GM19328 (cell line): ENCODE results near the gene HLA-DMB.
"Not testable (repeated sequence)": the region's sequence is repeated elsewhere in the genome, so short reads cannot be mapped to it uniquely, and the experiment has no call there.

Experiments
- ATAC-seq: cut with Tn5 transposase; IDR thresholded peaks from one replicate; pipeline ENCODE4 v1.9.1; 2021; ENCODE audit warnings: mild to moderate bottlenecking, moderate library complexity; ENCODE audit not compliant: unreplicated experiment

HLA-DMB gene

GRCh38 chr6:32952817-32953739 lies 12.2 kb upstream of the HLA-DMB start, which contains the start of gene HLA-DMA:
Gene HLA-DMA (minus strand): TSS chr6:32953097. CDS start chr6:32953036, 61 bp downstream.
- ATAC-seq = peak; percentile 76

GRCh38 chr6:32950449-32950848 lies 9.6 kb upstream of the HLA-DMB start:
- ATAC-seq = no peak

GRCh38 chr6:32950010-32950409 lies 9.2 kb upstream of the HLA-DMB start:
- ATAC-seq = no peak

- ATAC-seq = no peak
These were observed 8.3 kb upstream of the HLA-DMB start for GRCh38 chr6:32949113-32949512.

- ATAC-seq = no peak
These were observed 7.0 kb upstream of the HLA-DMB start for GRCh38 chr6:32947552-32948465.

GRCh38 chr6:32946893-32947292 lies 6.1 kb upstream of the HLA-DMB start:
- ATAC-seq = no peak

- no peak for ATAC-seq
These were observed 5.1 kb upstream of the HLA-DMB start for GRCh38 chr6:32945953-32946352.

GRCh38 chr6:32945108-32945760 lies 4.4 kb upstream of the HLA-DMB start:
- no peak for ATAC-seq

GRCh38 chr6:32943864-32944649 lies 3.2 kb upstream of the HLA-DMB start:
- peak; percentile 42 for ATAC-seq

GRCh38 chr6:32942555-32943123 lies 1.8 kb upstream of the HLA-DMB start:
- not testable (repeated sequence) for ATAC-seq

- ATAC-seq = peak; percentile 30
These were observed 463 bp upstream of the HLA-DMB start for GRCh38 chr6:32941214-32941768.

GRCh38 chr6:32938494-32938893 lies 2.3 kb downstream of the HLA-DMB start:
- ATAC-seq = no peak

GRCh38 chr6:32937230-32937633 lies 3.6 kb downstream of the HLA-DMB start:
- no peak for ATAC-seq

- no peak for ATAC-seq
These were observed 4.3 kb downstream of the HLA-DMB start for GRCh38 chr6:32936239-32937152.

GRCh38 chr6:32935551-32936238 lies 5.1 kb downstream of the HLA-DMB start:
- no peak for ATAC-seq

GRCh38 chr6:32933661-32934085 lies 7.2 kb downstream of the HLA-DMB start:
- no peak for ATAC-seq

GRCh38 chr6:32932132-32932868 lies 8.5 kb downstream of the HLA-DMB start:
- ATAC-seq = no peak
